Measurements from ENCODE around the gene PLEKHG5.

PLEKHG5 gene

DNA sequence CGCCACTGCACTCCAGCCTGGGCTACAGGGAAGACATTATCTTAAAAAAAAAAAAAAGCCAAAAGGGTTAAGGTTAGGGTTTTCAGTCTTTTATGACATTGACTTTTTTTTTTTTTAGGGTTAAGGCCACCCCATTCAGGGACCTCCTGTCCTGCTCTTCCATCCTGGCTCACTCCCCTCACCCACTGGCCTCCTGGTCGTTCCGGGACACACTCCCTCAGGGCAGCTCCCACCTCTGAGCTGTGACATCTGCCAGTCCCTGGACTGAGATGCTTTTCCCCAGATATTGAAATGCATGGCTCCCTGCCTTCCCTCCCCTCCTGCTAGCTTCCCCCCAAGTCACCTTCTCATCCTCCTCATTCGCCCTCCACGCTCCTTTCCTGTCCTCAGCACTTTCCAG, 9.6 kb downstream of the PLEKHG5 start:
- no peak for DNase-seq (ENCODE audit: low read depth in 2 of 3, low spot score in 1 of 3)

DNA sequence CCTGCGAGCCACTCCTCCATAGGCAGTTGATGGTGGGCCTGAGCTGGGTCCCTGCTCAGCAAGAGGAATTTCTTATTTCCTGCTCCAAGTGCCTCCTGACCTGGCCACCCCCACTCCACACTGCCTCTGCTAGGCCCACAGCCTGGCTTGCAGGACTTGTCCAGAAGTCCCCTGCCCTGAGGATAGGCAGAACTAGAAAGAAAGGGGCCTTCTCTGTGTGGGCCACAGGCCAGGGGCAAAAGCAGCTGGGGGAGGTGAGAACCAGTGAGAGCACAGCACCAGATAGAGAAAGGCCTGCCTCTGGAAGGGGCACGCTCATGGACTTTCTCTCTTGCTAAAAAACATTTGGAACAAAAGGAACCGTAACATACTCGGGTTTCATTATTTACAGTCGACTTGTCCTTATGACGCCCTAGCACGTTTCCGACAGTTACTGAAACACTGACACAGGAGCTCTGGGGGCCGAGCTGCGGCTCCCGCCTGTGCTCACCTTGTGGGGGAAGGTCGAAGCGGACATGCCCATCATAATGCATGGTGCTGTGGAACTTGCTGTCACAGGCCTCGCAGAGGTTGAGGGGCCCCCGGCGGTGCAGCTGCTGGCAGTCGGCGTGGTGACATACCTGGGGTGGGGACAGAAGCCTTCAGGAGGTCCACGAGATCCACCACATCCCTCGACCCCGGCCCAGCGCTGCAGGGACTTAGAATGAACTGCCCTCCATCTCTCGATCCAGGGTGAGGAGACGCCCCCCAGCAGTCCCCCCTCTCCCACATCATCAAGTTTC, 14.2 kb downstream of the PLEKHG5 start:
- DNase-seq (ENCODE audit: low read depth in 2 of 3, low spot score in 1 of 3), result no peak

DNA sequence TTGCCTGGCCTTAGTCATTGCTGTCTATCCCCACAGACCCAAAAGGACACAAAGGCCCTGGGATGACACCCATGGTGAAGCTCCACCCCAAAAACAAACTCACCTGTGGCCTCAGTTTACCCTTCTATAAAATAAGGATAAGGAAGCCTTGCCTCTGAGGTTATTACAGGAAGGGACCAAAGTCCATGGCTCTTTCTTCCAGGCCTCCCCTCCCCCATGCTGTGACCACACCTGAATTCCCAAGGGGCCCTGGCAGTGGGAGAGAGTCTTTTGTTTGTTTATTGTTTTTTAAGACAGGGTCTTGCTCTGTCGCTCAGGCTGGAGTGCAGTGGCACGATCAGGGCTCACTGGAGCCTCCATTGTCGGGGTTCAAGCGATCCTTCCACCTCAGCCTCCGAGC, 15.0 kb downstream of the PLEKHG5 start:
- DNase-seq (ENCODE audit: low read depth in 2 of 3, low spot score in 1 of 3), result no peak

DNA sequence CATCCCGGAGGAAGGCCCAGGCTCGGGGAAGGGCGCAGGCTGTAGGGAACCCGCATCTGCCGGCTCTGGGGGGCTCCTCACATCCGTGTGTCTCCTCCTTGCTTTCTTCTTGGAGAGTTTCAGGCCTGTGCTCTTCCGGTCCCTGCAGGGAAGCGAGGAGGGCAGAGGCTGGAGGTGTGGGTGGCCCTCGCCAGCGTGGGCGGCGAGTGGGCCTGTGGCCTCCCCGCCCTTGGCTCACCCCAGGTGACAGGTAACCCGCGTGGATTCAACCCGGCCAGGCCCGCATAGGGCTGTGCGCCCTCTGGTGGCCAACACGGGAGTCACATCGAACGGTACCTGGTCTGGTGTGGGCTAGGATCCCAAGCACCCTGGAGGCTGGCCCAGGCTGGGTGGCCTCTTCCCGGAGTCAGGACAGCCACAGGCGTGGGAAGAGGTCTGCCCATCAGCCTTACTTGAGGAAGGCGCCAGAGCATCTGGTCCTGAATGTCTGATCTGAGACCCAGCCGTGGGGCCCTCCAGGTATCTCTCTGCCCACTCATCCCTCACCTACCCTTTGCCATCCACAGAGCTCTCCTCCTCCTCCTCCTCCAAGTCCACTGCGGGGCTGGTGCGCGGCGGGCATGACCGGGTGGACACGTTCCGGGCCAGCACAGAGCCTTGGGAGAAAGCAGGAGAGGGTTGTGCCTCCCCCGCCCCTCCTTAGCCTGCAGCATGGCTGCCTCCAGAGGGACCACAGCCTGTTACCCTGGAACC, 15.9 kb downstream of the PLEKHG5 start:
- DNase-seq (ENCODE audit: low read depth in 2 of 3, low spot score in 1 of 3), result peak; percentile 56 to 74 (median 58)

DNA sequence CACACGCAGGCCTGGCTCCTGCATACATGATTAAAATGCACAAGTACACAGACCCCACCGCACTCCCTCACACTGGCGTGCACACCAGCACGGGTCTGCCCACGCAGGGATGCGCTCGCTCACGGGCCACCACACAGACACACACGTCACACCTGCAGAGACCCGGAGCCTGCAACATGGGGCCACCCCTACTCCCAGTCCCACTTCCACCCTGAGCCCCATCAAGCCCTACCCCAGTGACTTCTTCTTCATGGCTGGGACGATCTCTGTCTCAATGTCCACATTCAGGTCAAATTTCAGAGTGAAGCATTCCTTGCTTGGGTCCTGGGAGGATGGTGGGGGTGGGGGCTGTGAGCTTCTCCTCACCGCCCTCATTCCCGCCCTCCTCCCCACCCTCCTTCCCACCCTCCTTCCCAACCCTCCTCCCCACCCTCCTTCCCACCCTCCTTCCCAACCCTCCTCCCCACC, 16.6 kb downstream of the PLEKHG5 start:
- no peak for DNase-seq (ENCODE audit: low read depth in 2 of 3, low spot score in 1 of 3)

DNA sequence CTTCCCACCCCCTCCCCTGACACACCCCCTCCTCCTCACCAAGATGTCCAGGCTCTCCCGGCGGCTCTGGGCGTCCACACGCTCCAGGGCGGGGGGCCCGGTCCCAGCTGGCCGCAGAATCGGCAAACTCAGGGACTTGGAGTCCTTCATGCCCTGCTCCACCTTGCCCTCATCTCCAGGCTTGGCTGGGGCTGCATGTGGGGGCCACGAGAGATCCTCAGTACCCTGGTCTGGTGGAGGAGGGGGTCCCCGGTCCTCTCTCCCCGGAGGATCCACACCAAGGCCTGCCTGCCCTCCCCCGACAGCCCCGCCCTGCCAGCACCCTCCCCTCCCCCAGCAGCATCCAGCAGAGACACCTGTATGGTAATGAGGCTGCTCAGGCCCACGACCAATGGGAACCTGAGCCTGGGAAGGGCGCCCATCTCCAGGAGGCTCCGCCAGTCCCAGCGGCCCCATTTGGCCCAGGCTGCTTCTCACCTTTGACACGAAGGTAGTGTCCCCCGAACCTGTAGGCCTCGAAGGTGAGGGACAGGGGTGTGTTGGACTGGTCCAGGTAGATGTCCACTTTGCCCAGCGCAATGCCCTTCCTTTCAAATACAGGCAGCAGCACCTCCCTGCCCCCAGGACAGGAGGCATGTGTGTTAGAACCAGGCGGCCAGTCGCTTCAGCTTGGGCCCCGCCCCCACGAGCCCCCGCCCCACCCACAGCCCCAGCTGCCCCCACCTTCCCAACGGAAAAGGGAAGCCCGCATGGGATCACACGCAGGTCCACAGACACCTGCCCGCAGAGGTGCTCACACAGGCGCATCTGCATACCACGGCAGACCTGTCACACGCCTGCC, 17.3 kb downstream of the PLEKHG5 start:
- DNase-seq (ENCODE audit: low read depth in 2 of 3, low spot score in 1 of 3), result no peak

DNA sequence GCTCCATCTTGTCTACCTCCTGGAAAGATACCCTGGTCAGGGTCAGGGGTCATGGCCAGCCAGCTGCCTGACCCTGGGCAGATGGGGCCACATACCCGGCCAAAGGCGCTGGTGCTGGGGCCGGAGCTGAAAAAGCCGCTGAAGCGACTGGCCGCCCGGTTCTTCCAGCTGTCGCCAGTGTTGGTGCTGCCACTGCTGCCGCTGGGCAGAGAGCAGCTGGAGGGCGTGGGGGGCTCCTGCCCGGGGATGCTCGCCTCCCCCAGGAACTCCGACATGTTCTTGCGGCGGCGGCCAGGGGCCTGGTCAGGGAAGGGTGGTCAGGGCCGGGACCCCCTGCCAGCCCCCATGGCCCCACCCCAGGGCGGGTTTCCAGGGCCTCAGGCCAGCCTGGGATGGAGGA, 18.3 kb downstream of the PLEKHG5 start:
- DNase-seq (ENCODE audit: low read depth in 2 of 3, low spot score in 1 of 3), result no peak

DNA sequence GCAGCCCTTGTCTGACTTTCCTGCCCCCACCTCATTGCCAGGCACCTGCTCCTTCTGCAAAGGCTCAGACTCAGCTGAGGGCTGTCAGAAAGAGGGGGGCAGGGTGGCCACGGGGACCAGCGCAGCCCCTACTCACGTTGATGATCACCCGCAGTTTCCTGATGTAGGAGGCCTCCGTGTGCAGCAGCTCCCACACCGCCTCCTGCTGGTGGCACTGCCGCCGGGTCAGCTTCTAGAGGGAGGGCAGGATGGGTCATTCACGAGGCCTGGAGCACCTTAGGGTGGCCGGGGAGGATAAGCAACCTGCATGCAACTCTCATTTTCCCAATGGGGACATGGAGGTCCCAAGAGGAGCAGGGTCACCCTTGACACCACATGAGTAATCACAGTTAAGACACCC, 19.1 kb downstream of the PLEKHG5 start:
- no peak for DNase-seq (ENCODE audit: low read depth in 2 of 3, low spot score in 1 of 3)

DNA sequence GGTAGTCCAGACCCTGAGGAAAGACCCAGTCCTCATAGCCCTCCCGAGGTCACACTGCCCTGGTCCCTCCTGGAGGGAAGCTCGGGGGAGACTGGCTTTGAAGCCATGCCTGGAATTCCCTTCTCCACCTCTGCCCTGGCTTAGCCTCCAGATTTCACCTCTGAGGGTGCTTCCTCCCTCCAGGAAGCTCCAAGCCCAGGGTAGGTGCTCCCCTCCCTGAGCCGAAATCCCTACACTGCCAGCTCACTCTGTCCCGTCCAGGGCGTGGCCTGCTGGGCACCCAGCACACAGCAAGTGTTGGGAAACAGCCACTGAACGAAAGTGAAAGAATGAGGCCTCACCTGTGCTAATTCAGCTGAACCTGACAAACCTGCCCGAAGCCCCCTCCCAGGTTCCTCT, 19.5 kb downstream of the PLEKHG5 start:
- DNase-seq (ENCODE audit: low read depth in 2 of 3, low spot score in 1 of 3), result no peak

DNA sequence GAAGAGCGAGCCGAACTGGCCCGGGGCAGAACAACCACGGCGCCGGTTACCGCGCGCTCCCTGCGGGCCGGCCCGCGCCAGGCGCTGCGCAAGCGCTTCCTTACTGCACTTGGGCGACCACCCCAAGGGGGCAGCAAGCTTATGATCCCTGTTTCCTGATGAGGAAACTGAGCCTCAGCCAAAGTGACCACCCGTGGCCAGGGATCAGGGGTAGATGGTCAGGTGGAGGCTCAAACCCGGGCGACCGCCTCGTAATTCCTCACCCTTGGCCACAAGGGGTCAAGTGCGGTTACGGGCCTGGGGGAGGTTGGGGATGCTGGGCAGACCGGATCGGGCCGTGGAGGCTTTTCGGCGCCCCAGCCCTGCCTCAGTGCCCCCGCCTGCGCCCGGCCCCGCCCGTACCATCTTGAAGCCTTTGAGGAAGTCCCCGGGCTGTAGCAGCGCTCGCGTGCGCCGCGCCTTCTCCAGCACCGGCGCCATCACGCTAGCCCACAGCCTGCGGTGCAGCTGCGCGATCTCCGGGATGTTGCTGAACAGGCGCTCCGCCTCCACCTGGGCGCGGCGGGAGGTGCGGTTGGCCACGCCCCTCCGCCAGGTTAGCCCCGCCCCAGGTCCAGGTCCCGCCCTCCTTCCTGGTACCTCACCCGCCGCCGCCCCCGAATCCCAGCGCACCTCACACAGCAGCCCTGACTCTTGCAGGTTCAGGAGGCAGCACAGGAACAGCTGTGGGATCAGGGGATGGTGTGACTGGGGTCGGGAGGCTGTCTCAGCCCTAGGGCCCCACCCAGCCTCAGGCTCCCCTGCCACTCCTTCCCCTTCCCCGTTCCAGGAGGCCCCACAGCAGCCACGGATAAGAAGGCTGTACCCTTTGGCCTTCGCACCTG, 20.1 kb downstream of the PLEKHG5 start:
- no peak for DNase-seq (ENCODE audit: low read depth in 2 of 3, low spot score in 1 of 3)

DNA sequence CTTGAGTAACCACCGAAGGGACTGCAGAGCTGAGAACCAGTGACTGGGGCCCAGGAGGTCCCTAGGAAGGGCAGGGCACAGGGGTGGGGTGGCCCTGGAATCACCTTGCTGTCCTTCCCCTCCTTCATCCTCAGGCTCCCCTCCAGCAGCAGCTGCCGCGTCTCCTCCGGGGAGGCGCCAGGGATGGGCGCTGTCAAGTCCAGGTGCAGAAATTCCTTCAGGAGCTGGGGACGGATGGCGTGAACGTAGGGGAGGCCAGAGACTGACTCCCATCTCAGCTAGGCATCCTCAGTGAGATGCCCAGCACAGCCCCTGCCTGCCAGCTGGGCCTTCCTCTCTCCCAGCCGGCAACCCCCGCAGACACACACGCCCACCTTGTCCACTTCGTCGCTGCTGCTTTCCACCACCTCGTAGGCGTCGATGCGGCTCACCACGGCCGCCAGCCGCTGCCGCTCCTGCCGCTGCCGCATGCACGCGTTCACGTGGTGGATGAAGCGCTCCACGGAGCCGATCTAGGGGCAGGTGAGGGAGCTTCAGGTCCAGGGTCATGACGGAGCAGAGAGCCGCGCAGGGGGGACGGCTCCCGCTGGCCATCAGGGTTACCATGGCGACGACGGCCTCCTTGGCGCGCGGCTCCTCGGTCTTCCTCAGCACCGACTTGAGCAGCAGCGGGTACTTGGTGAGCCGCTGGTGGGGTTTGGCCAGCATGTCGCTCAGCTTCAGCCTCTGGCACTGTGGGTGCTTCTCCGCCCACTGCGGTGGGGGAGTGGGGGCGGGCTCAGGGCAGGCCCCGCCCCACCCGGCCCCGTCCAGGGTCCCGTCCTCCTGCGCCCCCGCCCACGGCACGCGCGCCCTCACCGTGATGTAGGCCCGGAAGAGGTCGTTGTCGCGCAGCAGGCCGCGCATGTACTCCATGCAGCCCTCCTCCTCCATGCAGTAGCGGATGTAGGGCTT, 21.1 kb downstream of the PLEKHG5 start:
- no peak for DNase-seq (ENCODE audit: low read depth in 2 of 3, low spot score in 1 of 3)

DNA sequence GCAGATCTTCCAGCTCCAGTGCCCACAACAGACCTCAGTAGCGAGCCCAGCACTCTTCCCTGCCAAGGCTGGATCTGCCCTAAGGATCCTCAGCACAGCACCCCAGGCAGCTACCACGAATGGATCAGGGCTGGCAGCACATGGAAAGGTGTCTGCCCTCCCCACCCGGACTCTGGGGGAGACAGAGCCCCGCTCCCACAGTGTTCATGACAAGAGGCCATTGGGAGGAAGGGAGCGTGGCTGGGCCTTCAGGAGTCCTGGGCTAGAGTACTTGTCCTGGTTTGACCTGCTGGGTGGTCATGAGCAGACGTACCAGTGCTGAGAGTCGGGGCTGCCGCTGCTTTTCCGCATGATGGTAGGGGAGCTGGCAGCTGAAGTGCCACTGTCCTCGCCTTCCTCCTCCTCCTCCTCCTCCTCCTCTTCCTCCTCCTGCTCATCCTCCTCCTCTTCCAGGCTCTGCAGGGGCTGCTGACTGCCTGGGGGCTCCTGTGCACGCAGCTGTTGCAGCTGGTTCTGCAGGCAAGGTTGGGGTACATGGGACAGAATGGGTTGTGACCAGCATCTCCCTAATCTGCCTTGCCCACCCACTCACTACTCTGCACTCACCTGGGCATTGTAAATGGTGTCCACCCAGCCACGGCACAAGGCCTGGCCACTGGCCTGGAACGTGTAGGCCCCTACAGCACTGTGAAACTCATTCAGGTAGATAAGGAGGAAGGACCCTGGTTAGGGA, 22.6 kb downstream of the PLEKHG5 start:
- DNase-seq (ENCODE audit: low read depth in 2 of 3, low spot score in 1 of 3), result no peak

DNA sequence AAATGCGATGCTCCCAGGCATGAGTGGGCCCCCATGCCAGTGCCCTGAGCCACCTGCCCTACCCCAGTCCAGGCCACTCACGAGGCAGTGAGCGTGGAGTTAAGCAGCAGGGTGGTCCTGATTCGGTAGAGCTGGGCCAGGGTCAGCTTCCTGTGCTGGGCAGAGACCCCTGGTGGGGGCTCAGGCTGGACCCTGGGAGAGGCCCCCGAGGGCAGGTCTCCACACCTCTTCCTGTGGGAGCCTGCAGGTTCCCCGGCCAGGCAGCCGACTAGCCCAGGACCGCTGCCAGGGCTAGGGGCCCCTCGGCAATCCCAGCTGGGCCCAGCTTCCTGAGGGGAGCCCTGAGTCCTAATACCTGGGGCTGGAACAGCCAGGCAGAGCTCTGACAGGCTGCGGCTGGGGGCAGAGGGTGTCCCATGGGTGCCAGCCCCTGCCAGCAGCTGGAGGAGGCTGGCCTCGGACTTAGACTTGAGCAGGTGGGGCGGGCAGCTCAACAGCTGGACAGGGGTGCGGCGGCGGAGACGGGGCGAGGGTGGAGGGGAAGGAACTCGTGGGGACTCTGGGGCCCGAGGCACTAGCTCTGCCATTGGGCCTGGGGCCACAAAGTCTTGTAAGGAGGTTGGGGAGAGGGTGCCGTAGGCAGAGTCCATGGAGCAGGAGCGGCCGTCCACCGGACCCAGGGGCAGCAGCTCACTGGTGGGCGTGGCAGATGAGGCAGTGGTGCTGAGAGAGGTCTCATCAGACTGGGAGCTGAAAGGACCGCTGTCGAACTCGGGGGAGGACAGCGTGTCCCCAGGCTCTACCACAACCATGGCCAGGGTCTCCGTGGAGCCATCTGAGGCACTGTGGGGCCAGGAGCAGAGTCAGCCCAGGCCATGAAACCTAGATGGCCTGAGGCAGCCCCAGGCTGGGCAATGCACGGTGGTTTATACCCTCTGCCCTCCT, 23.5 kb downstream of the PLEKHG5 start:
- no peak for DNase-seq (ENCODE audit: low read depth in 2 of 3, low spot score in 1 of 3)

DNA sequence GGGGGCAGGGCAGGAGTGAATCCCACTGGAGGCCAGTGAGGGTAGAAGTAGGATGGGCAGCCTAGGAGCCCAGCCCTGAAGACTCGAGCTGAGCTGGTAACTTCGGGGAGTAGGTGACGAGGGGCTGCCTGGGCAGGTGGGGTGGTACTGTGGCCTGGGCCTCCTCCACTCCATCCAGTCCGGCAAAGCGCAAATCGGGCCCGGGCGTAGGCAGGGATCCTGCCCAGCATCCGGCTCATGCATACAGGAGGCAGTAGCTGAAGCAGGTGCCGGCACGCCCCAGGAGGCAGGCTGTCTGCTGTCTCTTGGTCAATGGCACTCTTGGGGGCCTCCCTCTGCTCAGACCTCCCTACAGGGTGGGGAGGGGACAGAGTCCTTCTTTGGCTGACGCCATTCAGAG, 24.2 kb downstream of the PLEKHG5 start:
- DNase-seq (ENCODE audit: low read depth in 2 of 3, low spot score in 1 of 3), result no peak

DNA sequence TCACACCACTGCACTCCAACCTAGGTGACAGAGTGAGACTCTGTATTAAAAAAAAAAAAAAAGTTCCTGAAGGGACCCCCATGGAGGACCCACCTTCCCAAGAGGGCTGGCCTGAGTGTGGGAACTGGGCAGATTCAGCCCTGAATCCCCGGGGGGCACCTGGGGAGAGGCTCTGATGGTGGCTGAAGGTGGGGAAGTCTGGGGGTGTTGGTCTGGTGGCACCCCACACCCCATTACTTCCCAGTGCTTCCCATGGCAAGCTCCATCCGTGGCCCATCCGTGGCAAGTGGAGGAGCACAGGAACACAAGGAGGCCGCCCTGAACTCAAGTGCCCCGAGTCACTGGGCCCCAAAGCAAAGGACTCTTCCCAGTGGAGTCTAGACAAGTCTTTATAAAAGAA, 24.7 kb downstream of the PLEKHG5 start:
- no peak for DNase-seq (ENCODE audit: low read depth in 2 of 3, low spot score in 1 of 3)

DNA sequence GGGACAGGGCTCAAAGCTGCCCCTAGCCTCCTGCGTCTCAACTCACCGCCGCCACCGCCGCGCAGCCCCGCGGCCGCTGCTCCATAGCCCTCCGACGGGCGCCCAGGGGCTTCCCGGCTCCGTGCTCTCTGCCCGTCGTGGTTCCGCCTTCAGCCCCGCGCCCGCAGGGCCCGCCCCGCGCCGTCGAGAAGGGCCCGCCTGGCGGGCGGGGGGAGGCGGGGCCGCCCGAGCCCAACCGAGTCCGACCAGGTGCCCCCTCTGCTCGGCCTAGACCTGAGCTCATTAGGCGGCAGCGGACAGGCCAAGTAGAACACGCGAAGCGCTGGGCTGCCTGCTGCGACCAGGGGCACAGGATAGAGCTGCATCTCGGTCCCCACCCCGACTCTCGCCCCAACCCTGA, 25.4 kb downstream of the PLEKHG5 start, which contains the start of gene TNFRSF25:
Gene TNFRSF25, minus strand, starts transcription at position 151 of the 400 bp plus-strand sequence. Its CDS starts 66 bp downstream, at position 85.
- DNase-seq (ENCODE audit: low read depth in 2 of 3, low spot score in 1 of 3), result peak in 1 of 3 donors; percentile 50

DNA sequence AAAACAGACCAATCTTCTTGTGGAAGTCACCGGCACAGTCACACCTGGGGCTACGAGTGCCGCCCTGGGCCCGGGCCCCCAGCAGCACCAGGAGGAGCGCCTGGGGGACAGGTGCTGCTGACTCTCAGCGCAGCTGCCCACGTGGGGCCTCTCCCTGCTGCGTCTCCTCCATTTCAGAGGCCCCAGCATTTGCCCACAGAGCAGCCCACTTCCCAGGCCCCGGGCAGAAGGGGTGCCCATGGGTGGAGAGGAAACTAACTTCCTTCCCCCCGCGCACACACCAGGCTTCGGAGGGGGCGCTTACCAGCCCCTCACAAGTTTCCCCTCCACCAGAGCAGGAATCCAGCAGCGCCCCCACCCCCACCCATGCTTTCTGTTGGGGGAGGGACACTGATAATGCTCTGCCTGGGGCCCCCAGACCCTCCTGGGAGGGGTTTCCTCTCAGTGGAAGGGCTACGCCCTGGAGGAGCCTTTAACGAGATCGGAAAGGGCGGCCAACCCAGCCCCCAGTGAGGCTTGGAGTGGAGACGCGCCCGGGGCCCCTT, 25.9 kb downstream of the PLEKHG5 start:
- DNase-seq (ENCODE audit: low read depth in 2 of 3, low spot score in 1 of 3), result no peak
